ENCODE measurements around the gene SP140L. TPM values are rescaled to one million over a fixed set of nuclear protein-coding genes. Genes with fewer than 3 reads are reported as not detected.

The SP140L gene
- total RNA-seq, 2 donors from 2014 or later, result 6.7 to 9.9 TPM

DNA sequence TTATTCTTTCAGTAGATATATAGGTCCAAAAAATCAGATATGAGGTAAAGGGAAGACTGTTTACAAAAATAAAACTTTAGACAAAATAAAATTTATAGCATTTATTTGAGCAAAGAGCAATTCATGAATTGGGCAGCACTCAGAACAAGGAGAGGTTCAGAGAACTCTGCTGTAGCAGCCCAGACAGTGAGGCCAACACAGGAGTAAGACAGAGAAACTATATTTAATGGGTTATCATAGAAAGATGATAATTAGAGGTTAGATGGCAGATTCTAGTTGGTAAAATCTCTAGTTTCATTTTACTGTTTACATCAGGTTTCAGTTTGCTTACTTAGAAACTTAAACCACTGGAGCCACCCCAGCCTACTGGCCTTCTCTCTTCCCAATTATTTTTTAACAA lies 30.1 kb upstream of the SP140L start:
- intact Hi-C loops (cut with DNase I), result no loop called here
- Histone ChIP-seq H3K4me3 (no peak overlapping the region), H3K27ac (no peak overlapping the region), H3K4me1 (no peaks in the 10 kb centered on the region), H3K9me3 (no peaks in the 10 kb centered on the region), H3K27me3 (no peaks in the 10 kb centered on the region), H3K36me3 (replicated peaks in 1 of 2; ENCODE audit: insufficient read depth in 1 of 2, low read depth in 2 of 2) (no peaks in the 10 kb centered on the region)
- no peak for ATAC-seq
- no peak for DNase-seq
- TF ChIP-seq, protein P1, sequence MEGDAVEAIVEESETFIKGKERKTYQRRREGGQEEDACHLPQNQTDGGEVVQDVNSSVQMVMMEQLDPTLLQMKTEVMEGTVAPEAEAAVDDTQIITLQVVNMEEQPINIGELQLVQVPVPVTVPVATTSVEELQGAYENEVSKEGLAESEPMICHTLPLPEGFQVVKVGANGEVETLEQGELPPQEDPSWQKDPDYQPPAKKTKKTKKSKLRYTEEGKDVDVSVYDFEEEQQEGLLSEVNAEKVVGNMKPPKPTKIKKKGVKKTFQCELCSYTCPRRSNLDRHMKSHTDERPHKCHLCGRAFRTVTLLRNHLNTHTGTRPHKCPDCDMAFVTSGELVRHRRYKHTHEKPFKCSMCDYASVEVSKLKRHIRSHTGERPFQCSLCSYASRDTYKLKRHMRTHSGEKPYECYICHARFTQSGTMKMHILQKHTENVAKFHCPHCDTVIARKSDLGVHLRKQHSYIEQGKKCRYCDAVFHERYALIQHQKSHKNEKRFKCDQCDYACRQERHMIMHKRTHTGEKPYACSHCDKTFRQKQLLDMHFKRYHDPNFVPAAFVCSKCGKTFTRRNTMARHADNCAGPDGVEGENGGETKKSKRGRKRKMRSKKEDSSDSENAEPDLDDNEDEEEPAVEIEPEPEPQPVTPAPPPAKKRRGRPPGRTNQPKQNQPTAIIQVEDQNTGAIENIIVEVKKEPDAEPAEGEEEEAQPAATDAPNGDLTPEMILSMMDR (IDR thresholded peaks at IDR 0.05), result no peak
- no peak for TF ChIP-seq POLR2A (IDR thresholded peaks at IDR 0.05)

DNA sequence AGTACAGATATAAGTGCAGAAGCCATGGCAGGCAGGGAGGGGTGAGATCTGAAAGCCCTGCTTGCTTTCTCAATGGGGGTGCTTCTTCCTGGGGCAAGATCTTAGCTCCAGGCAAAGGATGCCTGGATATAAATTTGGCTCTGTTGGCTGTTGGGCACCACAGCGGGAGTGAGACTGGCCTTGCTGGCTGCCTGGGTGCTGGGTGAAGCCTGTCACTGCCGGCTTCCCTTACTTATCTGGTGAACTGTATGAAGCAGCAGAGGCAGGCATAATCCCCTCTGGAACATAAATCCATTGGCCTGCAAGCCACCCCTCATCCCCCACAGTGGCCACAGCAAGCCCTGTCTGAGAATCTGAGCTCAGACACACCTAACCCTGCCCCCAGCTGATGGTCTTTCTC lies 27.4 kb upstream of the SP140L start:
- Histone ChIP-seq H3K9me3 (no peaks in the 10 kb centered on the region), H3K27me3 (no peaks in the 10 kb centered on the region), H3K4me3 (no peak overlapping the region), H3K27ac (no peak overlapping the region), H3K4me1 (no peaks in the 10 kb centered on the region), H3K36me3 (replicated peaks in 1 of 2; ENCODE audit: insufficient read depth in 1 of 2, low read depth in 2 of 2) (no peaks in the 10 kb centered on the region)
- WGBS, 2 donors, result 88 to 95% methylated on average over 2 of the region's 2 CpGs
- intact Hi-C loops (cut with DNase I), result no loop called here
- ATAC-seq (no peak), DNase-seq (no peak)
- TF ChIP-seq, protein P1 (IDR thresholded peaks at IDR 0.05), result no peak
- no peak for TF ChIP-seq POLR2A (IDR thresholded peaks at IDR 0.05)

DNA sequence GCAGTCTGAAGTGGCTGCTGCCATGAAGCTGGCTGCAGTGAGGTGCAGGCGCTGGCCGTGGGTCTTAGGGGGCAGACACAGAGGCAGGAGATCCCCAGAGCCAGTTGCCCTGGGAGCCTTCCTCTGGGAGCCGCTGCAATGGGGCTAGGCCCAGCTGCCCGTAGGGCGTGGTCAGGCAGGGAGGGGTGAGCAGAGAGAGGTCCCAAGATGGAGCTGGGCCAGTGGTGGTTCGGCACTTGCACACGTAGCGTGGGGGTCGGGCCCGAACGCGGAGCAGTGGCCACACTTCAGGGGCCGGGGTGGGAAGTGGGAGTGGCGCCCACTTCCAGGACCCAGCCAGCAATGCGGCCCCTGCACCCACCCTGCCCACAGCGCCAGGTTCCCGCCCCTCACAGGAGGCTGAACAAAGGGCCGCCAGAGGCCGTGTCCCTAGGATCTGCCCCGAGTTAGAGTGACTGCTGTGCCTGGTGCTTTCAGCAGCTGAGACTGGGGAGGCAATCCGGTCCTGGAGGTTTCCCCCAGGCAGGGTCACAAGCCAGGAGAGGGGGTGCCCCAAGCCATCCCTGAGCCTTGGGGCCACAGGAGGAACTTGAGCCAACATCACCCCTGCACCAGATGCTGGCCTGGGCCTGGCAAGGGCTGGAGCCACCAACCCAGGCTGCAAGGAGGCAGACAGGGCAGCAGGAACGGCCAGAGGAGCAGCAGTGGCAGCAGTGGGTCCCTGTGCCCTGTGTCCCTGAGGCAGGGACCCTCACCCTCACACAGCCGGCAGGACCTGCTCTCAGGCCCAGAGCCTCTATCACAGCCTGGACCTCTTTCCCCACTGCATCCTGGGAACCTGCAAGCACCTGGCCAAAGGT lies 21.3 kb upstream of the SP140L start:
- Histone ChIP-seq H3K36me3 (replicated peaks in 1 of 2; ENCODE audit: insufficient read depth in 1 of 2, low read depth in 2 of 2) (no peaks in the 10 kb centered on the region), H3K27me3 (no peaks in the 10 kb centered on the region), H3K9me3 (no peaks in the 10 kb centered on the region), H3K4me1 (no peaks in the 10 kb centered on the region), H3K27ac (no peak overlapping the region), H3K4me3 (no peak overlapping the region)
- no peak for DNase-seq
- WGBS, 2 donors, result 87% methylated on average over 13 to 23 of the region's 23 CpGs
- ATAC-seq, result no peak
- intact Hi-C loops (cut with DNase I), result no loop called here
- TF ChIP-seq, protein P1 (IDR thresholded peaks at IDR 0.05), result no peak
- TF ChIP-seq POLR2A (IDR thresholded peaks at IDR 0.05), result no peak

DNA sequence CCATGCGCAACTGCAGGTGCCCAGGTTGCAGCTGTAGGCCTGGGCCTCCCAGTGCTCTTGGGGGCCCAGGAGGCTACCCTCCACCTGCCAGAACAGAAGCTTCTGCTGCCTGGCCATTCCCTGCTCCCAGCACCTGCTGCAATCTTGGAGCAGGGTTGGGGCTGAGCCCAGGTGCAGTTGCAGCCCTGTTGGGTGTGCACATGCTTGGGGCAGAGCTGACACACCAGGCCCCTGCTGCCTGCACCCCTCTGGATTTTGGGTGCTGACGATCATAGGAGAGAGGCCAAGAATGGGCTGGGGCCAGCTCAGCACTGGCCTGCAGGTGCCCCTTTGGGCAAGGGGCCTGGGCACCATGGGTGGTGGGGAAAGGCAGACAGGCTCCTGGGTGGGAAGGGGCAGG lies 20.5 kb upstream of the SP140L start:
- DNase-seq (no peak), ATAC-seq (no peak)
- H3K4me3 ChIP-seq, result no peak overlapping the region
- H3K27ac ChIP-seq, result no peak overlapping the region
- 53% methylated on average over 2 of the region's 2 CpGs; no CpG with 5 or more reads in 1 of the 2 donors for WGBS, 2 donors
- H3K9me3 ChIP-seq, result no peaks in the 10 kb centered on the region
- H3K27me3 ChIP-seq, result no peaks in the 10 kb centered on the region
- intact Hi-C loops (cut with DNase I), result no loop called here
- H3K36me3 ChIP-seq (replicated peaks in 1 of 2; ENCODE audit: insufficient read depth in 1 of 2, low read depth in 2 of 2), result no peaks in the 10 kb centered on the region
- TF ChIP-seq, protein P1 (IDR thresholded peaks at IDR 0.05), result no peak
- no peak for TF ChIP-seq POLR2A (IDR thresholded peaks at IDR 0.05)
- H3K4me1 ChIP-seq, result no peaks in the 10 kb centered on the region

DNA sequence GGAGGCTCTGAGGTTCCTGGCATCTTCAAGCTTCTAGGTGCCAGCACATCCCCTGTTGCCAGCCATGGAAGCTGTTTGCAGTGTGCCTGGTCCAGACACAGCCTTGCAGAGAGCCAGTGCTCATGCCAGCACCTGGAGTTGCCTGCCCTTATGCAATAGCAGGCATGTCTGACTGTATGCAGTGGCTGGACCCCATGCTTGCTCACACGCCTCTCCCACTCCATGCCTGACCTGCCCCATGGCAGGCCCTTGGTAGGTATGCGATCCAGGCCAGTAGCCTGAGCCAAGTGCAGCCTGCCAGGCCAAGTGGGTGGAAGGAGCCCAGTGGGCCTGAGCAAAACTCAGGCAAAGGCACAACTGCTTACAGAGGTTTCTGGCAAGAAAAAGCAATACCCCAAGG lies 19.5 kb upstream of the SP140L start:
- no peaks in the 10 kb centered on the region for H3K4me1 ChIP-seq
- no peaks in the 10 kb centered on the region for H3K27me3 ChIP-seq
- DNase-seq (no peak), ATAC-seq (no peak)
- WGBS, 2 donors, result 94 to 100% methylated on average over 1 to 2 of the region's 2 CpGs
- H3K36me3 ChIP-seq (replicated peaks in 1 of 2; ENCODE audit: insufficient read depth in 1 of 2, low read depth in 2 of 2), result no peaks in the 10 kb centered on the region
- no peak overlapping the region for H3K27ac ChIP-seq
- no peak overlapping the region for H3K4me3 ChIP-seq
- intact Hi-C loops (cut with DNase I), result no loop called here
- H3K9me3 ChIP-seq, result no peaks in the 10 kb centered on the region
- TF ChIP-seq POLR2A (IDR thresholded peaks at IDR 0.05), result no peak
- TF ChIP-seq, protein P1 (IDR thresholded peaks at IDR 0.05), result no peak
